ENCODE results near the gene TSSC4.

Gene TSSC4

GRCh38 chr11:2409126-2409525 is 8.6 kb downstream of the TSSC4 start (continued):
- TF ChIP-seq MEIS1 (CRISPR knock-in tag; IDR thresholded peaks at IDR 0.05; ENCODE audit: borderline replicate concordance): no peak
- TF ChIP-seq ZBTB1 (tag by site-specific recombination; IDR thresholded peaks at IDR 0.05): no peak
- no peak for TF ChIP-seq ZNF449 (tag by site-specific recombination; IDR thresholded peaks at IDR 0.05)

- ChIA-PET CTCF (interaction anchor here (2.2 kb wide), 1 partner anchor 105 kb away, joined by 8 read pairs; no protein-coding TSS in a partner anchor), POLR2A (interaction anchor here (0.6 to 1.6 kb wide), 2 partner anchors 10 to 33 kb away, joined by 3 to 5 read pairs; partner anchors contain the start of genes CD81 and TSSC4)
- TF ChIP-seq ZNF248 (tag by site-specific recombination; IDR thresholded peaks at IDR 0.05) (no peak), REPIN1 (tag by site-specific recombination; IDR thresholded peaks at IDR 0.05; ENCODE audit: low read depth) (no peak), CTCF (tag by site-specific recombination; IDR thresholded peaks at IDR 0.05) (no peak), ZNF155 (tag by site-specific recombination; IDR thresholded peaks at IDR 0.05) (no peak), SP7 (tag by site-specific recombination; IDR thresholded peaks at IDR 0.05) (no peak), ZNF488 (tag by site-specific recombination; IDR thresholded peaks at IDR 0.05) (no peak), ZNF521 (tag by site-specific recombination; IDR thresholded peaks at IDR 0.05) (no peak), ZNF18 (tag by site-specific recombination; IDR thresholded peaks at IDR 0.05) (no peak), ZNF701 (tag by site-specific recombination; IDR thresholded peaks at IDR 0.05) (no peak), ZBTB1 (tag by site-specific recombination; IDR thresholded peaks at IDR 0.05) (no peak), ZNF140 (tag by site-specific recombination; IDR thresholded peaks at IDR 0.05) (no peak), ZNF777 (tag by site-specific recombination; IDR thresholded peaks at IDR 0.05; ENCODE audit: borderline replicate concordance) (no peak), ZNF398 (tag by site-specific recombination; IDR thresholded peaks at IDR 0.05) (no peak), ZNF664 (tag by site-specific recombination; IDR thresholded peaks at IDR 0.05) (no peak), TRIM28 (IDR thresholded peaks at IDR 0.05; ENCODE audit: borderline replicate concordance, low read length) (no peak), ZNF549 (tag by site-specific recombination; IDR thresholded peaks at IDR 0.05) (no peak), ZNF548 (tag by site-specific recombination; IDR thresholded peaks at IDR 0.05) (no peak)
- Histone ChIP-seq H3K4me1 (ENCODE audit: control insufficient read depth, insufficient read depth, low read length) (no peaks in the 10 kb centered on the region), H3K9me3 (ENCODE audit: control insufficient read depth, insufficient read depth, low read depth, low read length) (no peaks in the 10 kb centered on the region), H3K36me3 (ENCODE audit: control insufficient read depth in 2 of 2, insufficient read depth in 1 of 2, low read length in 2 of 2) (no peaks in the 10 kb centered on the region), H3K4me3 (ENCODE audit: low read depth, low read length) (no peak overlapping the region), H3K27ac (ENCODE audit: extremely low read depth, low read depth, low read length) (no peak overlapping the region)
Measured at GRCh38 chr11:2409611-2410468, 9.3 kb downstream of the TSSC4 start.
